Thyroid gland (tissue), 4 donors: ENCODE results near the gene USP1. TPM values are rescaled to one million over a fixed set of nuclear protein-coding genes. Genes with fewer than 3 reads are reported as not detected.

Experiments
- DNase-seq, 2 donors: peaks; one replicate each; pipeline ENCODE4 v3.0.0-alpha.2; 2019
- H3K27ac ChIP-seq, 3 donors: fragments of 200-600 bp; sonication (generic); 1 replicate in 2 of 3; 2 replicates in 1 of 3; pipeline ENCODE4 v1.5.1; 2016 to 2019; ENCODE audit warnings: mild to moderate bottlenecking in 1 of 3, moderate library complexity in 1 of 3
- H3K27me3 ChIP-seq: fragments of 200-600 bp; sonication (generic); one replicate; pipeline ENCODE4 v1.5.1; 2019
- H3K36me3 ChIP-seq, 2 donors: fragments of 200-600 bp; sonication (generic); one replicate each; pipeline ENCODE4 v1.5.1; 2016 to 2019
- H3K4me1 ChIP-seq, 2 donors: fragments of 200-600 bp; sonication (generic); one replicate each; pipeline ENCODE4 v1.5.1; 2017 to 2019
- H3K4me3 ChIP-seq, 3 donors: fragments of 200-600 bp; sonication (generic); replicated peaks in 1 of 3; 1 replicate in 2 of 3; 2 replicates in 1 of 3; pipeline ENCODE4 v1.5.1; 2016; ENCODE audit warnings: mild to moderate bottlenecking in 1 of 3
- H3K9me3 ChIP-seq: fragments of 200-600 bp; sonication (generic); one replicate; pipeline ENCODE4 v1.5.1; 2017
- POLR2A ChIP-seq, 2 donors: fragments of 450-650 bp; IDR thresholded peaks; one replicate each; pipeline ENCODE4 v1.6.1; 2017; ENCODE audit warnings: antibody characterized with exemption in 2 of 2, mild to moderate bottlenecking in 2 of 2, moderate library complexity in 1 of 2
- WGBS, 2 donors: methylation state at CpG; one replicate each; pipeline ENCODE4 v1.1.5; 2017; 5-methylcytosine and 5-hydroxymethylcytosine counted together
- intact Hi-C: fragments of 100-400 bp; cut with DNase I; formaldehyde crosslinking; loops from one replicate; pipeline ENCODE4 v1.15.1; 2023
- total RNA-seq, 4 donors: library from RNA; depleted of rRNA; stranded (reverse); fragments of >200 nt; gene quantifications; one replicate each; pipeline ENCODE4 v1.2.3, GENCODE V29; 2016
- TF ChIP-seq, protein P1 (sequence below), 6 experiments: fragments of 200-600 bp in 3 of 6; fragments of 450-650 bp in 3 of 6; sonication (generic) in 3 of 6; IDR thresholded peaks; one replicate each; pipeline ENCODE4 v1.5.1; 2016 to 2019; ENCODE audit warnings: antibody characterized with exemption in 6 of 6, mild to moderate bottlenecking in 2 of 6, inconsistent platforms in 1 of 6, moderate library complexity in 1 of 6

USP1 gene
- total RNA-seq, 4 donors from 2014 or later: 27.4 to 33.0 (median 30.9) TPM

GRCh38 chr1:62407398-62408009 lies 29.3 kb upstream of the USP1 start:
- H3K4me1 ChIP-seq: no peaks in the 10 kb centered on the region
- WGBS, 2 donors: 69% methylated on average over 12 of the region's 12 CpGs
- intact Hi-C loops: loop anchor here (2.0 kb wide), 1 partner anchor 231 kb away; no protein-coding TSS in a partner anchor

DNA sequence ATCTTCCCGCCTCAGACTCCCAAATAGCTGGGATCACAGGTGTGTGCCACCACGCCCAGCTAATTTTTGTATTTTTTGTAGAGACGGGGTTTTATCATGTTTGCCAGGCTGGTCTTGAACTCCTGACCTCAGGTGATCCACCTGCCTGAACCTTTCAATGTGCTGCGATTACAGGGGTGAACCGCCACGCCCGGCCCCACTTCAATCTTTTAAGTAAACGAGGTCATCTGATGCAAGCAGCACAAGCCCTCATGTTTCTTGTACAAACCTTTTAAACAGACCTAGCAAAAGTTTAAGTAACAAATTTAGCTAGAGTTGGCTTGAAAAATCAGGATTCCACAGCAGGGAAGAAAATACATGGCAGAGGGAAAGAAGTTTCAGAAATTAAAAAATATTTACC lies 21.2 kb upstream of the USP1 start:
- 63 to 65% methylated on average over 8 of the region's 8 CpGs for WGBS, 2 donors

More at GRCh38 chr1:62407398-62408009, 29.3 kb upstream of the USP1 start:
- H3K27me3 ChIP-seq: no peaks in the 10 kb centered on the region
- H3K36me3 ChIP-seq: no peaks in the 10 kb centered on the region
- no peak overlapping the region for H3K27ac ChIP-seq
- no peaks in the 10 kb centered on the region for H3K9me3 ChIP-seq
- no peak for DNase-seq
- no peak overlapping the region for H3K4me3 ChIP-seq
- TF ChIP-seq, protein P1, sequence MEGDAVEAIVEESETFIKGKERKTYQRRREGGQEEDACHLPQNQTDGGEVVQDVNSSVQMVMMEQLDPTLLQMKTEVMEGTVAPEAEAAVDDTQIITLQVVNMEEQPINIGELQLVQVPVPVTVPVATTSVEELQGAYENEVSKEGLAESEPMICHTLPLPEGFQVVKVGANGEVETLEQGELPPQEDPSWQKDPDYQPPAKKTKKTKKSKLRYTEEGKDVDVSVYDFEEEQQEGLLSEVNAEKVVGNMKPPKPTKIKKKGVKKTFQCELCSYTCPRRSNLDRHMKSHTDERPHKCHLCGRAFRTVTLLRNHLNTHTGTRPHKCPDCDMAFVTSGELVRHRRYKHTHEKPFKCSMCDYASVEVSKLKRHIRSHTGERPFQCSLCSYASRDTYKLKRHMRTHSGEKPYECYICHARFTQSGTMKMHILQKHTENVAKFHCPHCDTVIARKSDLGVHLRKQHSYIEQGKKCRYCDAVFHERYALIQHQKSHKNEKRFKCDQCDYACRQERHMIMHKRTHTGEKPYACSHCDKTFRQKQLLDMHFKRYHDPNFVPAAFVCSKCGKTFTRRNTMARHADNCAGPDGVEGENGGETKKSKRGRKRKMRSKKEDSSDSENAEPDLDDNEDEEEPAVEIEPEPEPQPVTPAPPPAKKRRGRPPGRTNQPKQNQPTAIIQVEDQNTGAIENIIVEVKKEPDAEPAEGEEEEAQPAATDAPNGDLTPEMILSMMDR (IDR thresholded peaks at IDR 0.05): peak; percentile 53 to 85 (median 74)
- TF ChIP-seq POLR2A (IDR thresholded peaks at IDR 0.05): no peak

DNA sequence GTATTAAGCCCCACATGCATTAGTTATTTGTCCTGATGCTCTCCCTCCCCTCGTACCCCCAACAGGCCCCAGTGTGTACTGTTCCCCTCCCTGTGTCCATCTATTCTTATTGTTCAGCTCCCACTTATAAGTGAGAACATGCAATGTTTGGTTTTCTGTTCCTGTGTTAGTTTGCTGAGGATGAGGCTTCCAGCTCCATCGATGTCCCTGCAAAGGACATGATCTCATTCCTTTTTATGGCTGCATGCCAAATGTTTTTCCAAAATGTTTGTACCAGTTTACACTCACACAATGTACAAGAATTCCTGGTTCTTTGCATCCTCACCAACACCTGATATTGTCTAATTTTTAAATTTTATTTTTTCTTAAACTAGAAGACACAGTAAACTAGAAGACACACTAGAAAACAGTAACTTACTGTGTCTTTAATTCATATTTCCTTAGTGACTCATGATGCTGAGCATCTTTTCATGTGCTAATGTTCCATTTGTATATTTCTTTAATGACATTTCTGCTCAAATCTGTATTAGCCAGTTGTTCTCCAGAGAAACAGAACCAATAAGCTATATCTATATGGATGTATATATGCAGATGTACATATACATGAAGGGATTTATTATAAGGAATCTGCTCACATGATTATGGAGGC lies 19.4 kb upstream of the USP1 start:
- no peak for DNase-seq
- no peak overlapping the region for H3K4me3 ChIP-seq
- WGBS, 2 donors: 61 to 63% methylated on average over 2 of the region's 2 CpGs
- H3K36me3 ChIP-seq: no peaks in the 10 kb centered on the region
- intact Hi-C loops: no loop called here
- TF ChIP-seq, protein P1 (IDR thresholded peaks at IDR 0.05): no peak
- TF ChIP-seq POLR2A (IDR thresholded peaks at IDR 0.05): no peak
- no peak overlapping the region for H3K27ac ChIP-seq
- H3K27me3 ChIP-seq: no peaks in the 10 kb centered on the region
- H3K9me3 ChIP-seq: no peaks in the 10 kb centered on the region
- H3K4me1 ChIP-seq: no peaks in the 10 kb centered on the region

More for the DNA sequence above, 21.2 kb upstream of the USP1 start:
- H3K9me3 ChIP-seq: no peaks in the 10 kb centered on the region
- H3K4me3 ChIP-seq: no peak overlapping the region
- no peaks in the 10 kb centered on the region for H3K36me3 ChIP-seq
- no peak overlapping the region for H3K27ac ChIP-seq
- DNase-seq: no peak
- no peaks in the 10 kb centered on the region for H3K4me1 ChIP-seq
- intact Hi-C loops: no loop called here
- TF ChIP-seq, protein P1 (IDR thresholded peaks at IDR 0.05): no peak
- H3K27me3 ChIP-seq: no peaks in the 10 kb centered on the region

DNA sequence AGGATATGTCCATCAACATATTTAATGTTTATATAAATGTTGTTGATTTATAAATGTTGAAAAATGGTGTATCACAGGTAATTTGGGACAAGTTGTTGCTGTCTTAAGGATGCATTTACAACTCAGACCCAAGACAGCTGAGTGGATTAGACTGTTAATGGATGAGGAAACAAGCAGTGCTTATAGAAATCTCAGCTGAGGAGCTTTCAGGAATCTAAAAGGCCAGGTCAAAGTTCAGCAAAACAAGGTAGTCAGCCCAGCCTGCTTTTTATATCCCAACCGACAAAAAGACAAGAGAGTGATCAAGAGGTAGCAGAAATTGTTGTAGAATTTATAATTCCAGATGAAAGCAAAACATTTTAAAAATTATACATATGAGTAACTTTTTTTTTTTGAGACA lies 16.6 kb upstream of the USP1 start:
- no peak for DNase-seq
- intact Hi-C loops: no loop called here
- Histone ChIP-seq H3K27ac (no peak overlapping the region), H3K36me3 (no peaks in the 10 kb centered on the region), H3K4me1 (no peaks in the 10 kb centered on the region), H3K27me3 (no peaks in the 10 kb centered on the region), H3K9me3 (no peaks in the 10 kb centered on the region), H3K4me3 (no peak overlapping the region)
- 79 to 87% methylated on average over 1 of the region's 1 CpG for WGBS, 2 donors
- TF ChIP-seq POLR2A (IDR thresholded peaks at IDR 0.05): no peak
- TF ChIP-seq, protein P1 (IDR thresholded peaks at IDR 0.05): no peak

GRCh38 chr1:62423580-62424242 lies 13.1 kb upstream of the USP1 start:
- Histone ChIP-seq H3K36me3 (no peaks in the 10 kb centered on the region), H3K4me1 (no peaks in the 10 kb centered on the region), H3K27me3 (no peaks in the 10 kb centered on the region), H3K27ac (no peak overlapping the region), H3K9me3 (no peaks in the 10 kb centered on the region), H3K4me3 (no peak overlapping the region)
- TF ChIP-seq, protein P1 (IDR thresholded peaks at IDR 0.05): no peak
- TF ChIP-seq POLR2A (IDR thresholded peaks at IDR 0.05): no peak
- intact Hi-C loops: no loop called here
- DNase-seq: no peak
- 91 to 92% methylated on average over 14 of the region's 14 CpGs for WGBS, 2 donors
